PC-9 (cell line): Measurements from ENCODE around the gene COX10.

Experiments used
- EZH2 ChIP-seq: fragments of 200-600 bp; sonication (generic); IDR thresholded peaks from 2 replicates; pipeline ENCODE4 v1.8.0; 2017; ENCODE audit warnings: antibody characterized with exemption, low read depth
- TF ChIP-seq, protein P1 (sequence below): fragments of 200-600 bp; sonication (generic); conservative IDR thresholded peaks from 2 replicates; pipeline ENCODE4 v1.6.1; 2017; ENCODE audit warnings: mixed run types, antibody characterized with exemption, mild to moderate bottlenecking, moderate library complexity

DNA sequence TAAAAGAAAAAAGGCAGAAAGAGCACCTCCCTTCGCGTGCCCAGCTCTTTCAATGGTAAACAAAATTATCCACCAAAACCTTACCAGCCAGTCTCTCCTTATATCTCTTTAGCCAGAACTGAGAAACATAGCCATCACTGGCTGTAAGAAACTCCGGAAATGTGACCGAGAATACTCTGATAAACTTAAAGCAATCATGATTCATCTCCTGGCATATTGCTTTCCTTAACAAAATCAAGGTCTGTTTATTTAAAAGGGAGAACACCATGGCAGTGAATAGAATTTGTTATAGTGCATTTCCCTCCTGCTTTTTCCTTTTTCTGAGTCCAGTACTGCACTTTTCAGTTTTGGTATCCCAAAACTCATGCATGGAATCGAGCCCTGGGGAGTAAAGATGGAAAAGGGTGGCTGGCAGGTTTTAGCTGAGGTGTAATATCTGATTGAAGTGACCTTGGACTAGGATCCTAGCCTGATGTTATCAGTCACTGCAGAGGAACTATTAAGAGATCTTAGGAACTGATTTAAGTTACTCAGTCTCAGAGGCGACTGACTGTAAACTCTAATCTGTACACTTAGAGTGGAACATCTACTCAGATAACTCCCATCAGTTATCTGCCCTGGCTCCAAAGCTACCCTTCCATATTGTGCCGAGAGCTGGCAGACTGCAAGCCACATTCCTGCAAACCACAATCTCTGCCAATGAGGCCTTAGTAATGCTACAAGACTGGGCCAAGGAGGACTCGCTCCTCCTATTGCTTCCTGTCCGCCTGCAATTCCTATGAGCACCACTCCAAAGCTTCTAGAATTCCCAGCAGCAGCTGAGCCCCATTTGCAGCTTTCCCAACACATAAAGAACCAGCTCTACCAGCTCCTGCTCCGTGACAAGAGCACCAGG, 7.4 kb upstream of the COX10 start:
- TF ChIP-seq, protein P1, sequence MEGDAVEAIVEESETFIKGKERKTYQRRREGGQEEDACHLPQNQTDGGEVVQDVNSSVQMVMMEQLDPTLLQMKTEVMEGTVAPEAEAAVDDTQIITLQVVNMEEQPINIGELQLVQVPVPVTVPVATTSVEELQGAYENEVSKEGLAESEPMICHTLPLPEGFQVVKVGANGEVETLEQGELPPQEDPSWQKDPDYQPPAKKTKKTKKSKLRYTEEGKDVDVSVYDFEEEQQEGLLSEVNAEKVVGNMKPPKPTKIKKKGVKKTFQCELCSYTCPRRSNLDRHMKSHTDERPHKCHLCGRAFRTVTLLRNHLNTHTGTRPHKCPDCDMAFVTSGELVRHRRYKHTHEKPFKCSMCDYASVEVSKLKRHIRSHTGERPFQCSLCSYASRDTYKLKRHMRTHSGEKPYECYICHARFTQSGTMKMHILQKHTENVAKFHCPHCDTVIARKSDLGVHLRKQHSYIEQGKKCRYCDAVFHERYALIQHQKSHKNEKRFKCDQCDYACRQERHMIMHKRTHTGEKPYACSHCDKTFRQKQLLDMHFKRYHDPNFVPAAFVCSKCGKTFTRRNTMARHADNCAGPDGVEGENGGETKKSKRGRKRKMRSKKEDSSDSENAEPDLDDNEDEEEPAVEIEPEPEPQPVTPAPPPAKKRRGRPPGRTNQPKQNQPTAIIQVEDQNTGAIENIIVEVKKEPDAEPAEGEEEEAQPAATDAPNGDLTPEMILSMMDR: no peak
- TF ChIP-seq EZH2: no peak
